Measurements from ENCODE around the gene ZNF296. TPM values are rescaled to one million over a fixed set of nuclear protein-coding genes. Genes with fewer than 3 reads are reported as not detected.

ZNF296 gene
- total and polyA plus RNA-seq, 2 experiments from 2014 or later: 1.6 to 3.4 TPM

GRCh38 chr19:45094137-45094536 lies 17.9 kb upstream of the ZNF296 start:
- Histone ChIP-seq H3K9me3 (ENCODE audit: low read depth) (no peaks in the 10 kb centered on the region), H3K27me3 (no peaks in the 10 kb centered on the region), H3K27ac (no peak overlapping the region), H3K4me1 (ENCODE audit: low read depth) (peaks cover 18% of the 10 kb centered on the region), H3K36me3 (no peaks in the 10 kb centered on the region), H3K4me3 (peak overlapping the region; percentile 92)
- TF ChIP-seq CTCF (IDR thresholded peaks at IDR 0.05; ENCODE audit: low read depth, low read length): no peak
- no peak for DNase-seq (ENCODE audit: low read depth in 1 of 2, low spot score in 1 of 2)

GRCh38 chr19:45092747-45093678 lies 16.7 kb upstream of the ZNF296 start, which contains the start of gene PPP1R37:
Gene PPP1R37 (plus strand): TSS chr19:45093179. CDS start chr19:45093326, 147 bp downstream.
- Histone ChIP-seq H3K36me3 (no peaks in the 10 kb centered on the region), H3K27ac (peak within 1 kb of the TSS; percentile 99), H3K9me3 (ENCODE audit: low read depth) (no peaks in the 10 kb centered on the region), H3K4me3 (peak within 1 kb of the TSS; percentile 92), H3K27me3 (no peaks in the 10 kb centered on the region), H3K4me1 (ENCODE audit: low read depth) (peaks cover 13% of the 10 kb centered on the region)
- DNase-seq (ENCODE audit: low read depth in 1 of 2, low spot score in 1 of 2): peak; percentile 98
- peak; percentile 24 for TF ChIP-seq CTCF (IDR thresholded peaks at IDR 0.05; ENCODE audit: low read depth, low read length)

GRCh38 chr19:45091031-45091923 lies 15.0 kb upstream of the ZNF296 start:
- H3K36me3 ChIP-seq: no peaks in the 10 kb centered on the region
- H3K9me3 ChIP-seq (ENCODE audit: low read depth): no peaks in the 10 kb centered on the region
- H3K27me3 ChIP-seq: no peaks in the 10 kb centered on the region
- TF ChIP-seq CTCF (IDR thresholded peaks at IDR 0.05; ENCODE audit: low read depth, low read length): no peak
- H3K4me1 ChIP-seq (ENCODE audit: low read depth): peaks cover 8% of the 10 kb centered on the region
- H3K4me3 ChIP-seq: peak overlapping the region; percentile 92
- peak overlapping the region; percentile 99 for H3K27ac ChIP-seq
- peak; percentile 100 for DNase-seq (ENCODE audit: low read depth in 1 of 2, low spot score in 1 of 2)

GRCh38 chr19:45090606-45091005 lies 14.3 kb upstream of the ZNF296 start:
- Histone ChIP-seq H3K27ac (no peak overlapping the region), H3K36me3 (no peaks in the 10 kb centered on the region), H3K27me3 (no peaks in the 10 kb centered on the region), H3K4me3 (no peak overlapping the region), H3K4me1 (ENCODE audit: low read depth) (peaks cover 8% of the 10 kb centered on the region), H3K9me3 (ENCODE audit: low read depth) (no peaks in the 10 kb centered on the region)
- no peak for DNase-seq (ENCODE audit: low read depth in 1 of 2, low spot score in 1 of 2)
- no peak for TF ChIP-seq CTCF (IDR thresholded peaks at IDR 0.05; ENCODE audit: low read depth, low read length)

GRCh38 chr19:45090034-45090433 lies 13.8 kb upstream of the ZNF296 start:
- TF ChIP-seq CTCF (IDR thresholded peaks at IDR 0.05; ENCODE audit: low read depth, low read length): no peak
- no peak for DNase-seq (ENCODE audit: low read depth in 1 of 2, low spot score in 1 of 2)
- H3K36me3 ChIP-seq: no peaks in the 10 kb centered on the region
- H3K4me3 ChIP-seq: no peak overlapping the region
- H3K4me1 ChIP-seq (ENCODE audit: low read depth): peaks cover 8% of the 10 kb centered on the region
- no peak overlapping the region for H3K27ac ChIP-seq
- H3K27me3 ChIP-seq: no peaks in the 10 kb centered on the region
- no peaks in the 10 kb centered on the region for H3K9me3 ChIP-seq (ENCODE audit: low read depth)
